NCI-H748 treated with DMSO at 0.1 percent for 48 hours (cell line): ENCODE data around the gene HS3ST4.
"Not testable (repeated sequence)": the region's sequence is repeated elsewhere in the genome, so short reads cannot be mapped to it uniquely, and the experiment has no call there.

Source experiments
- DNase-seq: peaks from one replicate; lab custom pipeline; 2025; lab: John Stamatoyannopoulos, UW

HS3ST4 gene

GRCh38 chr16:25734430-25735385 lies 42.9 kb downstream of the HS3ST4 start:
- no peak for DNase-seq

- no peak for DNase-seq
Measured at GRCh38 chr16:25735645-25736044, 43.9 kb downstream of the HS3ST4 start.

GRCh38 chr16:25747160-25747758 lies 55.5 kb downstream of the HS3ST4 start:
- DNase-seq, result no peak

GRCh38 chr16:25748092-25748654 lies 56.4 kb downstream of the HS3ST4 start:
- no peak for DNase-seq

GRCh38 chr16:25750488-25751216 lies 58.9 kb downstream of the HS3ST4 start:
- no peak for DNase-seq

- DNase-seq, result no peak
Measured at GRCh38 chr16:25751230-25751835, 59.6 kb downstream of the HS3ST4 start.

GRCh38 chr16:25764466-25764865 lies 72.7 kb downstream of the HS3ST4 start:
- no peak for DNase-seq

- DNase-seq, result no peak
Measured at GRCh38 chr16:25771216-25771615, 79.5 kb downstream of the HS3ST4 start.

- DNase-seq, result no peak
Measured at GRCh38 chr16:25771812-25772568, 80.2 kb downstream of the HS3ST4 start.

- DNase-seq, result not testable (repeated sequence)
Measured at GRCh38 chr16:25776214-25776613, 84.5 kb downstream of the HS3ST4 start.

- DNase-seq, result no peak
Measured at GRCh38 chr16:25783226-25783625, 91.5 kb downstream of the HS3ST4 start.

- no peak for DNase-seq
Measured at GRCh38 chr16:25785361-25785760, 93.6 kb downstream of the HS3ST4 start.

GRCh38 chr16:25786748-25787147 lies 95.0 kb downstream of the HS3ST4 start:
- no peak for DNase-seq

GRCh38 chr16:25788637-25789036 lies 96.9 kb downstream of the HS3ST4 start:
- no peak for DNase-seq

- DNase-seq, result no peak
Measured at GRCh38 chr16:25796239-25796638, 104.5 kb downstream of the HS3ST4 start.

- no peak for DNase-seq
Measured at GRCh38 chr16:25798065-25798464, 106.3 kb downstream of the HS3ST4 start.

GRCh38 chr16:25799816-25800215 lies 108.1 kb downstream of the HS3ST4 start:
- no peak for DNase-seq

GRCh38 chr16:25812215-25812614 lies 120.5 kb downstream of the HS3ST4 start:
- DNase-seq, result no peak

GRCh38 chr16:25817295-25817694 lies 125.5 kb downstream of the HS3ST4 start:
- no peak for DNase-seq

- DNase-seq, result no peak
Measured at GRCh38 chr16:25817876-25818275, 126.1 kb downstream of the HS3ST4 start.

- no peak for DNase-seq
Measured at GRCh38 chr16:25823891-25824290, 132.1 kb downstream of the HS3ST4 start.
